Ascending aorta (tissue), 2 donors: ENCODE data around the gene TMBIM1. TPM values are rescaled to one million over a fixed set of nuclear protein-coding genes. Genes with fewer than 3 reads are reported as not detected.

Source experiments
- DNase-seq, 2 donors: peaks; one replicate each; pipeline ENCODE4 v3.0.0-alpha.2; 2019; ENCODE audit warnings: low spot score in 2 of 2
- H3K27ac ChIP-seq, 2 donors: fragments of 200-600 bp; sonication (generic); one replicate each; pipeline ENCODE4 v1.5.1; 2016 to 2017; ENCODE audit warnings: mild to moderate bottlenecking in 1 of 2
- H3K27me3 ChIP-seq: fragments of 200-600 bp; sonication (generic); one replicate; pipeline ENCODE4 v1.5.1; 2017
- H3K36me3 ChIP-seq, 2 donors: fragments of 200-600 bp; sonication (generic); one replicate each; pipeline ENCODE4 v1.5.1; 2016
- H3K4me1 ChIP-seq, 2 donors: fragments of 200-600 bp; sonication (generic); one replicate each; pipeline ENCODE4 v1.5.1; 2016 to 2017; ENCODE audit warnings: mild to moderate bottlenecking in 1 of 2
- H3K4me3 ChIP-seq, 2 donors: fragments of 200-600 bp; sonication (generic); one replicate each; pipeline ENCODE4 v1.5.1; 2016 to 2017; ENCODE audit warnings: mild to moderate bottlenecking in 1 of 2
- H3K9me3 ChIP-seq, 2 donors: fragments of 200-600 bp; sonication (generic); one replicate each; pipeline ENCODE4 v1.5.1; 2016
- CTCF ChIP-seq, 3 experiments: fragments of 200-600 bp in 2 of 3; fragments of 450-650 bp in 1 of 3; sonication (generic) in 2 of 3; IDR thresholded peaks; one replicate each; pipeline ENCODE4 v1.5.1; 2016 to 2019; ENCODE audit warnings: antibody characterized with exemption in 3 of 3, mild to moderate bottlenecking in 1 of 3, moderate library complexity in 1 of 3
- intact Hi-C: fragments of 100-400 bp; cut with DNase I; formaldehyde crosslinking; loops from one replicate; pipeline ENCODE4 v1.15.1; 2023
- total RNA-seq: library from RNA; depleted of rRNA; stranded (reverse); fragments of >200 nt; gene quantifications from one replicate; pipeline ENCODE4 v1.1.0, GENCODE V29; 2016

TMBIM1 gene
- total RNA-seq, 1 donor from 2014 or later = 320 TPM

GRCh38 chr2:218259099-218259961 lies 33.0 kb downstream of the TMBIM1 start:
- H3K27me3 ChIP-seq = no peaks in the 10 kb centered on the region
- H3K4me1 ChIP-seq = peaks cover 14 to 36% of the 10 kb centered on the region in 2 donors
- peak overlapping the region; percentile 74 to 79 for H3K27ac ChIP-seq
- intact Hi-C loops = loop anchor here (2.0 kb wide), 1 partner anchor 73 kb away; no protein-coding TSS in a partner anchor
- H3K36me3 ChIP-seq = peaks cover 14 to 23% of the 10 kb centered on the region in 2 donors
- no peak overlapping the region for H3K4me3 ChIP-seq
- peak; percentile 40 to 81 for DNase-seq
- no peaks in the 10 kb centered on the region for H3K9me3 ChIP-seq
- no peak for TF ChIP-seq CTCF (IDR thresholded peaks at IDR 0.05)

GRCh38 chr2:218257390-218257981 lies 34.8 kb downstream of the TMBIM1 start:
- Histone ChIP-seq H3K27me3 (no peaks in the 10 kb centered on the region), H3K4me1 (peaks cover 8 to 26% of the 10 kb centered on the region in 2 donors), H3K27ac (peak overlapping the region; percentile 25 to 58), H3K36me3 (peaks cover 31 to 39% of the 10 kb centered on the region in 2 donors), H3K4me3 (no peak overlapping the region), H3K9me3 (no peaks in the 10 kb centered on the region)
- peak; percentile 27 to 58 (median 51) for TF ChIP-seq CTCF (IDR thresholded peaks at IDR 0.05)
- DNase-seq = no peak
- intact Hi-C loops = no loop called here

- no peak for DNase-seq
- Histone ChIP-seq H3K27me3 (no peaks in the 10 kb centered on the region), H3K27ac (peak overlapping the region; percentile 25 to 58), H3K4me1 (peaks cover 8 to 26% of the 10 kb centered on the region in 2 donors), H3K9me3 (no peaks in the 10 kb centered on the region), H3K36me3 (peaks cover 38 to 46% of the 10 kb centered on the region in 2 donors), H3K4me3 (no peak overlapping the region)
- no peak for TF ChIP-seq CTCF (IDR thresholded peaks at IDR 0.05)
- intact Hi-C loops = no loop called here
Observed at GRCh38 chr2:218256612-218257350, 35.5 kb downstream of the TMBIM1 start.

GRCh38 chr2:218255446-218255845 lies 36.9 kb downstream of the TMBIM1 start:
- Histone ChIP-seq H3K36me3 (peaks cover 51 to 60% of the 10 kb centered on the region in 2 donors), H3K27me3 (no peaks in the 10 kb centered on the region), H3K27ac (no peak overlapping the region), H3K9me3 (no peaks in the 10 kb centered on the region), H3K4me1 (peaks cover 8 to 19% of the 10 kb centered on the region in 2 donors), H3K4me3 (no peak overlapping the region)
- intact Hi-C loops = no loop called here
- no peak for DNase-seq
- TF ChIP-seq CTCF (IDR thresholded peaks at IDR 0.05) = no peak

- Histone ChIP-seq H3K36me3 (peaks cover 73 to 82% of the 10 kb centered on the region in 2 donors), H3K4me1 (no peaks in the 10 kb centered on the region), H3K27ac (no peak overlapping the region), H3K4me3 (no peak overlapping the region), H3K27me3 (no peaks in the 10 kb centered on the region), H3K9me3 (no peaks in the 10 kb centered on the region)
- DNase-seq = no peak
- intact Hi-C loops = no loop called here
- no peak for TF ChIP-seq CTCF (IDR thresholded peaks at IDR 0.05)
Observed at GRCh38 chr2:218253232-218253625, 39.1 kb downstream of the TMBIM1 start.
